HG03108 (cell line): ENCODE results near the gene SLA2.
"Not testable (repeated sequence)": the region's sequence is repeated elsewhere in the genome, so short reads cannot be mapped to it uniquely, and the experiment has no call there.

ENCODE experiments used
- ATAC-seq: cut with Tn5 transposase; IDR thresholded peaks from one replicate; pipeline ENCODE4 v1.9.1; 2021; ENCODE audit warnings: moderate library complexity; ENCODE audit not compliant: unreplicated experiment

SLA2 gene

DNA sequence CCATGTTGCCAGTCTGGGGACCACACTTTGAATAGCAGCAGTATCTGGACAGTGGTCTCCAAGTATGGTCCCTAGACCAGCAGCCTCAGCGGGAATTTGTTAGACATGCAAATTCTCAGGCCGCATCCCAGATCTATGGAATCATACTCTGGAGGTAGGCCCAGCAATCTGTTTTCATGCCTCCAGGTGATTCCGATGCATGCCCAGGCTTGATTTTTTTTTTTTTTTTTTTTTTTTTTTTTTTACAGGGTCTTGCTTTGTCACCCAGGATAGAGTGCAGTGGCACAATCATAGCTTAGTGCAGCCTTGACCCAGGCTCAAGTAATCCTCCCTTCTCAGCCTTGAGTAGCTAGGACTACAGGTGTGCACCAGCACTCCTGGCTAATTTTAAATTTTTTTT, 682 bp upstream of the SLA2 start:
- ATAC-seq: no peak

DNA sequence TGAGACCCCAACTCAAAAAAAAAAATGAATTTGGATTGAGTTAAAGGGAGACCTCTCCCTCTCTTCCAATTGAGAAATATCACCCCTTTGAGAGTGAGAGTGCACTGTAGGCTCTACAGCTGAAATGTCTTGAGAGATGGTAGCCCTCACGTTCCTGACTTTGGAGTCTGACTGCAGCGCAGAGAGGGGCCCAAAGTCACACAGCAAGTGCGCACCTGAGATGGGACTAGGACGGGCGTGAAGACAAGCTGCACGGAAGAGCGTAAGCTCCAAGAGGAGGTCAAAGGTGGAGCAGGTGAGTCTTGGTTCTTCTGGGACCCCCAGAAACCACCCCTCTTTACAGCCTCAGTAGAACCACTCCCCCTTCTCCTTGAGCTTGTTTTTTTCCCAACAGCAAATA, 643 bp downstream of the SLA2 start:
- no peak for ATAC-seq

DNA sequence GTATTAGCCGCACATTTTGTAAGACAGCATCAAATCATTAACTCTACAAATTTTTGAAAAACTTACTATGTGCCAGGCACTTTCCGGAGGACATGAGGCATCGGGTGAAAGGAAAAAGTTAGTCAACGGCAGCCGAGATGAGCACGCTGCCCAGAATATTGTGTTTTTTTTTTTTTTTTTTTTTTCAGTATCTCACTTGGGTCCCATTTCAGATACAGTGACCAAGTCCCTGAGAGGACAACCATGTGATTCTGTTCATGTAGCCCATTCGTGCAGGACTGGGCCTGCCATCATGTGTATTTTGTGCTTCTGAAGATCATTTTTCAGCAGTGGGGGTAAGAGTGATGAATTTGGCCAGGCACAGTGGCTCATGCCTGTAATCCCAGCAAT, 1.3 kb downstream of the SLA2 start:
- ATAC-seq: no peak

- no peak for ATAC-seq
These were observed 1.8 kb downstream of the SLA2 start for GRCh38 chr20:36644032-36644705.

DNA sequence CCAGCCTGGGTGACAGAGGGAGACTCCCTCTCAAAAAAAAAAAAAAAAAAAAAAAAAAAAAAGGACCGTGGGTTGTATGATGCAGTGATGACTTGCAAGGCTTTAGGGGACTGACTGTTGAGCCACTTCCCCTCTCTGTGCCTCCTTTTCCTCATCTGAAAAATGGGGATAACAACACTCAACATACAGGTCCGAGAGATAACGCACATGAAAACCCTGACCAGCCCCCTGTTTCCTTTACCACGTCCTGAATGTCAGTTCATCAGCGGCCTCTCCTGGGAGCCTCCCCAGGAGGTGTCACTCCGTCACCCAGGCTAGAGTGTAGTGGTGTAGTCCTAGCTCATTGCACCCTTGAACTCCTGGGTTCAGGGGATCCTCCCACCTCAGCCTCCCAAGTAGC, 3.9 kb downstream of the SLA2 start:
- ATAC-seq: no peak

DNA sequence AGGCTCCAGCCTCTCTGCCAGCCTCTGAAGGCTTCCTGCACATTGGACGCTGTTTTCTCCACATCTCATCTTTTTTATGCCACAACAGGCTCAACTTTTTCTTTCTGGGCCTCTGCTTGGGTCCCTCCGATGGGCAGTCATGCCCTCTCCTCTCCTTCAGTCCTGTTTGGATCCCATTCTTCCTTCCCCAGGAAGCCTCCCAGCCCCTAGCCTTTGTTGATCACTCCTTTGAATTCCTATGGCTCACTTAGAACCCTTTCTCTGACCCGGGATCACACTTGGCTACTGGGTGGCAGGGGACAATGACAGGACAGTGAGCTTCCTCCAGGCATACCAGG, 4.5 kb downstream of the SLA2 start:
- ATAC-seq: no peak

DNA sequence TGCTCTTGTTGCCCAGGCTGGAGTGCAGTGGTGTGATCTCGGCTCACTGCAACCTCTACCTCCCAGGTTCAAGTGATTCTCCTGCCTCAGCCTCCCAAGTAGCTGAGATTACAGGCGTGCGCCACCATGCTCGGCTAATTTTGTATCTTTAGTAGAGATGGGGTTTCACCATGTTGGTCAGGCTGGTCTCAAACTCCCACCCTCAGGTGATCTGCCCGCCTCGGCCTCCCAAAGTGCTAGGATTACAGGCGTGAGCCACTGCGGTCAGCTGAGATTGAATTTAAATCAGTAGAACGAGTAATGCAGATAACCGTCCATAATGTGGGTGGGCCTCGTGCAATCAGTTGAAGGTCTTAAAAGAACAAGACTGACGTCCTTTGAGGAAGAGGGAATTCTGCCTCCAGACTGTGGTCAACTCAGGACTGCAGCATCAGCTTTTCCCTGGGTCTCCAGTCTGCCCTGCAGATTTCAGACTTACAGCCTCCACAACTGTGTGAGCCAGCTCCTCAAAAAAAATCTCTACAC, 7.1 kb downstream of the SLA2 start:
- not testable (repeated sequence) for ATAC-seq

- no peak for ATAC-seq
These were observed 11.7 kb downstream of the SLA2 start for GRCh38 chr20:36634342-36634741.

DNA sequence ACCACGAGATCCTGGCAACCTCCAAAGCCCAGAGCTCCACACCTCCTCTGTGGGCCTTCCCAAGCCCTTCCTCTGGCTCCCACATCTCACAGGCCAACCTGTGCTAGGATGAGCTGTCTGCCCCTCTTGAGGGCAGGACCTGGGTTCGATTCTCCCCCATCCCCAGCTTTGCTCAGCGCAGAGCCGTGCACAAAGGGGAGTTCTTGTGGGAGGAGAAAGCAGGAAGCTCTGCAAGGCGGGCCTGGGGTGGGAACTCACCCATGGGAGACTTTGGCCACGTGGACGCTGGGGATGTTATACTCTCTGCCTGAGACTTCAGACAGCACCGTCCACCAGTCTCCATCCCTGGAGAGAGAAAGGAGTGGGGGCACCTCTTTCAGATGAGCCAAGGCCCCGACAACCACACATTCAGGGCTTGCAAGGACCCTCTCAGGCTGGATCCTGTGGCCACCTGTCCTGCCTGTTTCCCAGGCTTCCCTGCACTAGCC, 12.7 kb downstream of the SLA2 start:
- ATAC-seq: no peak

DNA sequence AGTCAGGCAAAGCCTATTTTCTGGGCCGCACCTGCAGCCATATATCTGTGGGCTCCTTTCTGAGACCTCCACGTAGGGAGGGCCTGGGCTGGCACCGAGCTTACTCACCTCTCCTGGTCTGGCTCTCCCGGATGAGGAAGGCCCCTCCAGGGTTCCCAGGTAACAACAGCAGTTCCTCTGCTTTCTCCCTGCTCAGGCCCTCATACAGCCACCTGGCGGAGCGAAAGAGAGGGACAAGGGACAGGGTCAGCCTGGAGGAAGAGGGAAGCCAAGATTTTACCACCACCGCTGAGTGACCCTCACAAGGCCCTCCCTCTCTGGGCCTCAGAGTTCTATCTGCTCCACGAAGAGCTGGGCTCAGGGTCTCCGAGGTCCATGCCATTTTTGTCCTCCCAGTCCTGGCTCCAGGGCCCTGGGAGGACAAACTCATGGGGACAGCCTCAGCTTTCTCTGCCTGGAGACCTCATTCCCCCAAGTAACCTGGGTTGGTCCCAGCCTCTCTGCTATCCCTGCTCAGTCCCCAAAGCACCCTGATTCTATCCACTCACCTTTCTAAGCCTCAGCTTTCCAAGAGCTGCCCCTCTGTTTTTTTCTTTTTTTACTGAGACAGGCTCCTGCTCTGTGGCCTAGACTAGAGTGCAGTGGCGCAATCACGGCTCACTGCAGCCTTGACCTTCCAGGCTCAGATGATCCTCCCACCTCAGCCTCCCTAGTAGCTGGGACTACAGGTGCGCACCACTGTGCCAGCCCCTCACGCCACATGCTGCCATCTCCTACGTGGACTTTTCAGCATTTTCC, 13.3 kb downstream of the SLA2 start:
- ATAC-seq: no peak

DNA sequence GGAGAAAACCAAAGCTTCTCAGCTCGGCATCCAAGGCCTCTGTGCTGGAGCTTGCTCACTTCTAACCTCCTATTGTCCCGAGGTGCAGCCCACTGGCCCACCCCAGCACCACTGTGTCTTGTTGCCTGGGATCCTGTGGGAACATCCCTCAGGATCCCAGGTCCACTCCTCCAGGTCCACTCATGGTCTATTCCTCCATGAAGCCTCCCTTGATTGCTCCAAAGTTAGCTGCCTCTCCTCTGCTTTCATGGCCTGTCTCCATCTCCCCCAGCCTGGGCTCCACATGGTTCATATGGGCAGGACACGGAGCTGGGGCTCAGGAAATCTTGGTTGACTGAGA, 13.9 kb downstream of the SLA2 start:
- ATAC-seq: no peak

GRCh38 chr20:36631646-36632045, 14.3 kb downstream of the SLA2 start:
- ATAC-seq: no peak

DNA sequence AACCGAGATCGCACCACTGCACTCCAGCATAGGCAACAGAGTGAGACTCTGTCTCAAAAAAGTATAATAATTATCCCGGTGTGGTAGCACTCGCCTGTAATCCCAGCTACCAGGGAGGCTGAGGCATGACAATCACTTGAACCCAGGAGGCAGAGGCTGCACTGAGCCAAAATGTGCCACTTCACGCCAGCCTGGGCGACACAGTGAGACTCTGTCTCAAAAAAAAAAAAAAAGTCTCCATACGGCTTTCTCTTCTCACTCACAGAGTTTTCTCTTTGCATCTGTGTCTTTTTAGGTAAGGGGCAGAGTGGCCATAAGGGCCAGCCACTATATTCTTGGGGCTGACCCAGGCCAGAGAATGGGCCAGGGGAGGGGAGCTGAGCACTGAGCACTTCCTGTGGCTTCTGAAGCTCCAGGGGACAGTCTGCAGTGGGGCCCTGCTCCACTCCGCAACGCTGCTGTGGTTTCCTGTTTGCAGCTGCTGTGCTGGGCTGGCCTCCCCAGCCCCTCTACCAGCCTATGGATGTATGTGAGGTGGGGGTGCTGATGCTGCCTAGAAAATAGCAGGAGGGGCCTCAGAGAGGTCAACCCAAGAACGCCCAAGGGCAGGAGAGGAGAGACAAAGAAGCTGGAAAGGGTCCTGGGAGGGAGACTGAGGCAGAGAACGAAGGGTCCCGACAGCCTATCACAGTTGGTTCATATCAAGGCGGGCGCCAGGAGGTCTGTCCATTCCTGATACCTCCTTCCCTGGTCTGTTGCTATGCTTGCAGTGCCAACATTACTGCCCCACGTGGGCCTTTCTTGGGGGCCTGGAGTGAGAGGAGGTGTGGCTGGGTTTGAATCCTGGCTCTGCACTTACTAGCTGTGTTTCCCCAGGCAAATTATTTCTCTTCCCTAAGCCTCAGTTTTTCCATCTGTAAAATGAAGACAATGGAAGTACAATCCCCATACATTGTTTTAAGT, 16.0 kb downstream of the SLA2 start:
- ATAC-seq: peak; percentile 80

DNA sequence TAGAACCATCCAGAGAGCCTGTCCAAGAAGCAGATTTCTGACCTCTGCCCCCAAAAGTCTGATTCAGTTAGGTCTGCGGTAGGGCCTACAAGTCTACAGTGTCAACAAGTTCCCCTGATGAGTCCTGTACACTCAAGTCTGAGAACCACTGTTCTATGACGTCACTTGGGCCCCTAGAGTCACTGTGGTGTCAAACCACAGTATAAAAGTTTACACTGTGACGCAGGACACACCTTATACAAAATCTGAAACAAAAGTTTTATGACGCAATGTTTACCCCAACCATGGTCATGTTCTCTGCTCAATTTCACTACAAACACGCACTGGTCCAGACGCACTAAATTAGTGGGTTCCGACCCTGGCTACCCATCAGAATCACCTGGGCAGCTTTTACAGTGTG, 17.9 kb downstream of the SLA2 start:
- ATAC-seq: no peak

DNA sequence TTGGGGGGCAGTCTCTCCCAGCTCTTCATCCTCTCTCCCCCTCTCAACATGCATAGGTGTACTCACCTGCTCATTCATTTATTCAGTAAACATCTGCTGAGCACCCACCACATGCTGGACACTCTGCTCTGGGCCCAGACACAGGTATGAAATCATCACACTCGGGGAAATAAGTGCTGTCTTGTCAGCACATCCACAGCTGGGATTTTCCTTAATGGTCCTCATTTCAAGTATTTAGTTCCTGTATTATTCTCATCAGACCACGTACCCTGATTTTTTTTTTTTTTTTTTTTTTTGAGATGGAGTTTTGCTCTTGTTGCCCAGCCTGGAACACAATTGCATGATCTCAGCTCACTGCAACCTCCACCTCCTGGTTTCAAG, 21.1 kb downstream of the SLA2 start:
- no peak for ATAC-seq

DNA sequence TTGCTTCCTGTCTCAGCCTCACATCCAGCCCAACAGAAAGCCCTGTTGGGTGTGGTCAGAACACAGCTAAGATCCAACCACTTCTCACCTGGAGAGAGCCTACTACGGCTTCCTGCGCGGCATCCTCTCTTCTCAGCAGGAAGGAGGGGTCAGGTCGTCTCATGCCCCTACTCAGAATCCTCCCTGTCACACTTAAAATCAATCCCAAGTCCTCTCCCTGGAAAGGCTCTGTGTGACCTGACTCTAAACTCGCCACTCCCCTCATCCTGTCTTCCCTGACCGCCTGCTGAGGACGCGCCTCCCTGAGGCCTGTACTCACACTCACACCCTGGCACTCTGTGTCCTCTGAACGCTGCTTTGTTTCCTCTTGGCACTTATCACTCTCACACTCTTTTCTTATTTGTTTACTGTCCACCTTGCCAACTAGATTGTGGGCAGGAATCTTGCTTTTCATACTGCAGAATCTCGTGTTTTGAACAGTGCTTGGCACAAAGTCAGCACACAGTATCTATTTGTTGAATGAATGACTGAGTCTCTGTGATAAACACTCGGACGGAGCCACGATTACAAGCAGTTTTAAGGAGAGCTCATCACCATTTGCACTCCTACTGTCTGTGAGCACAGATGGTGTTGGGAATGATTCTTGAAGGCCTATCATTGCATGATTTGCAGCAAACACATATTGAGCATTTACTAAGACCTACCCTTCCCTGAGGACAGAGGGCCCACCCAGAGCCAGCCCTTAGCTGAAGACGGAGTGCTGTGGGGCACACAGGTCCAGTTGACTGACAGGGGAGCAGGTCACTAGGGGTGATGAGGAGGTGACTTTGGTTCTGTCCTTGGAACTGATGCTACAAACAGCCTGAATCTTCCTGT, 21.7 kb downstream of the SLA2 start:
- no peak for ATAC-seq

- ATAC-seq: no peak
These were observed 22.6 kb downstream of the SLA2 start for GRCh38 chr20:36623444-36623843.

- ATAC-seq: no peak
These were observed 25.1 kb downstream of the SLA2 start for GRCh38 chr20:36620917-36621316.

- ATAC-seq: no peak
These were observed 31.0 kb downstream of the SLA2 start for GRCh38 chr20:36614781-36615557.

GRCh38 chr20:36613974-36614373, 32.0 kb downstream of the SLA2 start:
- no peak for ATAC-seq
